NT2/D1 (cell line): ENCODE measurements around the gene PRXL2B.
"Not testable (repeated sequence)": the region's sequence is repeated elsewhere in the genome, so short reads cannot be mapped to it uniquely, and the experiment has no call there.

Experiments used
- DNase-seq: peaks from one replicate; pipeline ENCODE4 v3.0.0-alpha.2; 2011; ENCODE audit warnings: low read depth, low spot score
- H3K27me3 ChIP-seq: 2 replicates; pipeline ENCODE4 v1.6.0; 2011; ENCODE audit warnings: mild to moderate bottlenecking; ENCODE audit not compliant: insufficient read length, insufficient read depth
- H3K36me3 ChIP-seq: 2 replicates; pipeline ENCODE4 v1.6.1; 2011; ENCODE audit warnings: mild to moderate bottlenecking, low read length, mixed read lengths; ENCODE audit not compliant: insufficient read depth, insufficient read length
- H3K4me1 ChIP-seq: 2 replicates; pipeline ENCODE4 v1.5.1; 2011; ENCODE audit not compliant: insufficient read depth, insufficient read length
- H3K4me3 ChIP-seq: 2 replicates; pipeline ENCODE4 v1.5.1; 2011; ENCODE audit warnings: low read depth; ENCODE audit not compliant: insufficient read length
- H3K9ac ChIP-seq: 2 replicates; pipeline ENCODE4 v1.6.0; 2011; ENCODE audit warnings: low read depth; ENCODE audit not compliant: insufficient read length
- H3K9me3 ChIP-seq: 2 replicates; pipeline ENCODE4 v1.5.1; 2011; ENCODE audit warnings: mild to moderate bottlenecking, low read length; ENCODE audit not compliant: insufficient read depth
- SUZ12 ChIP-seq: IDR thresholded peaks from 2 replicates; pipeline ENCODE4 v1.6.1; 2011; ENCODE audit not compliant: insufficient read length, insufficient read depth; ENCODE audit errors: extremely low read depth
- YY1 ChIP-seq: IDR thresholded peaks from 2 replicates; pipeline ENCODE4 v1.6.1; 2011; ENCODE audit not compliant: insufficient read length, insufficient read depth
- ZNF274 ChIP-seq: IDR thresholded peaks from 2 replicates; pipeline ENCODE4 v1.6.1; 2011; ENCODE audit warnings: mild to moderate bottlenecking, low read depth, low read length

PRXL2B gene

DNA sequence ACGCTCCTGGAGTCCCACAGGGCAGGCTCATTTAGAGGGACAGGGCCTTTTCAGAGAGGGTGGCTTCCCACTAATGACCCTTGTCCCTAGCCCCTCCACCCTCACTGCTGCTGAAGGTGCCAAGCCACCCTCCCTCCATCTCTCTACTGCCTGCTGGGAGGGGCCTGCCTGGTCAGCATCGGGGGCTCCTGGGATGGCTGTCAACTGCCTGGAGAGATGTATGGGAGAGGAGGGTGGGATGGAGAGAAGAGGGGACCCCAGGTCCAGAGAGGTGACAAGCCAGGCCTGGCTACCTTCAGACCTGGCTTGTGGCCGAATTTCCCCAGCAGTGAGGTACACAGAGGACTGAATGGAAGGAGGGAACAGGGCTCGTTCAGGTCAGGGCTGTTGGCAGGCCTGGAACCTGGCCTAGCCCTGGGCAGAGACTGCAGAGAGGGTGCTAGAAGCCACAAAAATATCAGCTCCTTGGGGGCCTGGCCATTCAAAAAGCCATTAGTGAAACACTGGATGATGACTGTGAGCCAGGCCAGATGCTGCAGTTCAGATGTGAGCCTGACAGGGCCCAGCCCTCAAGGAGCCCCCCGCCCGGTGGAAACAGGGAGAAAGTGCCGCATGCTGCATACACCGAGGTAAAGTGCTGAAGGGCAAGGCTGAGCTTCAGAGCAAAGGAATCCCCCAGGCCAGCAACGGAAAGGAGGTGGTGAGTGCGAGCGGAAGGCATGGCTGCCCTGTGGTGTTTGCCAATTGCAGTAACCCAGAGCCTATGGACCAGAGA is 26.2 kb downstream of the PRXL2B start:
- H3K9ac ChIP-seq: no peak overlapping the region
- H3K4me1 ChIP-seq: peaks cover 9% of the 10 kb centered on the region
- H3K27me3 ChIP-seq: peaks cover 10% of the 10 kb centered on the region
- TF ChIP-seq YY1 (no peak), ZNF274 (no peak), SUZ12 (no peak)
- no peak overlapping the region for H3K4me3 ChIP-seq
- no peaks in the 10 kb centered on the region for H3K9me3 ChIP-seq
- no peaks in the 10 kb centered on the region for H3K36me3 ChIP-seq
- no peak for DNase-seq

- Histone ChIP-seq H3K4me3 (no peak overlapping the region), H3K27me3 (peaks cover 6% of the 10 kb centered on the region), H3K9ac (no peak overlapping the region), H3K36me3 (no peaks in the 10 kb centered on the region), H3K4me1 (peaks cover 9% of the 10 kb centered on the region), H3K9me3 (no peaks in the 10 kb centered on the region)
- DNase-seq: no peak
- no peak for TF ChIP-seq YY1
Measured at GRCh38 chr1:2614145-2614544, 27.6 kb downstream of the PRXL2B start.

GRCh38 chr1:2617971-2618470 is 31.4 kb downstream of the PRXL2B start:
- no peaks in the 10 kb centered on the region for H3K27me3 ChIP-seq
- no peaks in the 10 kb centered on the region for H3K36me3 ChIP-seq
- no peak overlapping the region for H3K4me3 ChIP-seq
- peaks cover 2% of the 10 kb centered on the region for H3K4me1 ChIP-seq
- peaks cover 14% of the 10 kb centered on the region; the same call in 1 of the 2 replicates for H3K9me3 ChIP-seq
- no peak overlapping the region for H3K9ac ChIP-seq
- TF ChIP-seq SUZ12 (no peak), YY1 (no peak), ZNF274 (no peak)
- DNase-seq: no peak

DNA sequence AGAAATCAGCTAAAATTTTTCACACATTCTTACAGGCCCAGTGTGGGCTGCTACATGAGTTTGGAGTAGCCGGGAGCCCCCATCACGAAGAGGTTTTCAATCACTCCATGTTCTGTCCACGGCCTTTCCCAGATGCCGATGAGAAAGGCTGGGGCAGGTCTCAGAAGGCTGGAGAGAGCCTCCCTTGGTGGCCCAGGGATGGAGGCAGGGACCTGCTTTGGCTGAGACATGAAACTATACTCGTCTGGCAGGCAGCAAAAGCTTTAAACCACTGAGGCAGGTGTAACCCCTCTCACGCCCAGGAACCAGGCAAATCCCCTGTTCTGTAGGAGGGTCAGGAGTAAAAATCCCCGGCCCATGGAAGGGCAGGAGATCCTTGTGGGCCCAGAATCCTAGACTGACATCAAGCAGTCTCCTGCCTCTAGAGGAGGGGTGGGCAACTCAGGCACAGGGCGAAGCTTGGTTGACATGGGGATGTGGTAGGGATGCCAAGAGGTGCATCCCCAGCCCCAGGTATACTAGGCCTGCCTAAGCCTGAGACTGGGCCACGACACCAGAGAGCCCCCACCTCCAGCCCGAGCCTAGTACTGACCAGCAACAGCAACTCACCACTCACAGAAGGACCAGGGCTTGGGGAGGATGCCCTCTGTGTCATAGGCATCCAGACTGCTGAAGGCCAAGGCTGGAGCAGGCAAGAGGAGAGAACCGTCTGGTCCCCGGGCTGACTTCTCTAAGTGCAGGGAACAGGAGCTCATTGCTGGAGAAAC is 37.2 kb downstream of the PRXL2B start:
- no peak for DNase-seq
- TF ChIP-seq SUZ12 (no peak), ZNF274 (no peak), YY1 (no peak)
- no peak overlapping the region for H3K4me3 ChIP-seq
- peaks cover 28% of the 10 kb centered on the region for H3K27me3 ChIP-seq
- H3K4me1 ChIP-seq: peaks cover 3% of the 10 kb centered on the region
- no peaks in the 10 kb centered on the region for H3K36me3 ChIP-seq
- H3K9me3 ChIP-seq: peaks cover 14% of the 10 kb centered on the region; the same call in 1 of the 2 replicates
- H3K9ac ChIP-seq: no peak overlapping the region

DNA sequence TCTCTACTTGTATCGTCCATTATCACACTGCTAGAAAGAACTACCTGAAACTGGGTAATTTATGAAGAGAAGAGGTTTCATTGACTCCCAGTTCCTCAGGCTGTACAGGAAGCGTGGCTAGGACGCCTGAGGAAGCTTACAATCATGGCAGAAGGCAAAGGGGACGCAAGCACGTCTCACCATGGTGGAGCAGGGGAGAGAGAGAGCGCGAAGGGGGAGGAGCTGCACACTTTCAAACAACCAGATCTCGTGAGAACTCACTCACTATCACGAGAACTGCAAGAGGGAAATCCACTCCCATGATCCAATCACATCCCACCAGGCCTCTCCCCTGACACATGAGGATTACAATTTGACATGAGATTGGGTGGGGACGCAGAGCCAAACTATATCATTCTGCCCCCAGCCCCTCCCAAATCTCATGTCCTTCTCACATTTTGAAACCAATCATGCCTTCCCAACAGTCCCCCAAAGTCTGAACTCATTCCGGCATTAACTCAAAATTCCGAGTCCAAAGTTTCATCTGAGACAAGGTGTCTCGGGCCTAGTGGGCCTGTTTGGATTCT is 38.2 kb downstream of the PRXL2B start:
- H3K36me3 ChIP-seq: no peaks in the 10 kb centered on the region
- peaks cover 3% of the 10 kb centered on the region for H3K4me1 ChIP-seq
- H3K4me3 ChIP-seq: no peak overlapping the region
- TF ChIP-seq ZNF274 (no peak), SUZ12 (no peak), YY1 (no peak)
- H3K9ac ChIP-seq: no peak overlapping the region
- H3K9me3 ChIP-seq: peaks cover 12% of the 10 kb centered on the region; the same call in 1 of the 2 replicates
- DNase-seq: no peak
- H3K27me3 ChIP-seq: peaks cover 39% of the 10 kb centered on the region

GRCh38 chr1:2625311-2625710 is 38.7 kb downstream of the PRXL2B start:
- TF ChIP-seq YY1 (no peak), ZNF274 (no peak), SUZ12 (no peak)
- Histone ChIP-seq H3K9me3 (peaks cover 7% of the 10 kb centered on the region; the same call in 1 of the 2 replicates), H3K4me3 (no peak overlapping the region), H3K27me3 (peaks cover 44% of the 10 kb centered on the region), H3K36me3 (no peaks in the 10 kb centered on the region), H3K9ac (no peak overlapping the region), H3K4me1 (peaks cover 3% of the 10 kb centered on the region)
- DNase-seq: no peak

DNA sequence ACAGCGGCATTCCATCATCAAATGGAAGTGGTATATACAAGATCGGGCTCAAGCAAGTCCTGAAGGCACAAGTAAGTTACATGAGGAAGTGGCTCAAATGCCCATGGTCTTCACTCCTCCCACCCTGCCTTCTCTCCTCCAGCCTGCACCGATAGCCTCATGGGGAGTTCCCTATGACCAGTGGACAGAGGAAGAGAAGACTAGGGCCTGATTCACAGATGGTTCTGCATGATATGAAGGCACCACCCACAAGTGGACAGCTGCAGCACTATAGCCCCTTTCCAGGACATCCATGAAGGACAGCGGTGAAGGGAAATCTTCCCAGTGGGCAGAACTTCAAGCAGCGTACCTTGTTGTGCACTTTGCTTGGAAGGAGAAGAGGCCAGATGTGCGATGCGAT is 39.2 kb downstream of the PRXL2B start:
- H3K4me1 ChIP-seq, H3K9ac ChIP-seq, H3K4me3 ChIP-seq, DNase-seq, H3K9me3 ChIP-seq, H3K36me3 ChIP-seq: not testable (repeated sequence)
- peaks cover 48% of the 10 kb centered on the region for H3K27me3 ChIP-seq
